Liver (tissue), 9 donors: ENCODE results near the gene ARMC2. TPM values are rescaled to one million over a fixed set of nuclear protein-coding genes. Genes with fewer than 3 reads are reported as not detected.

ENCODE experiments used
- DNase-seq: peaks from one replicate; pipeline ENCODE4 v3.0.0-alpha.2; 2017; ENCODE audit warnings: low spot score
- H3K27ac ChIP-seq, 2 donors: one replicate each; pipeline ENCODE4 v1.7.0; 2013; ENCODE audit warnings: inconsistent platforms in 2 of 2, low read length in 2 of 2, control low read depth in 1 of 2, low read depth in 1 of 2, mild to moderate bottlenecking in 1 of 2
- H3K27me3 ChIP-seq, 4 donors: one replicate each; pipeline versions ENCODE4 v1.6.1 to v1.7.0; 2013; ENCODE audit warnings: low read length in 3 of 4, inconsistent platforms in 1 of 4, mild to moderate bottlenecking in 1 of 4, moderate library complexity in 1 of 4; ENCODE audit not compliant: control insufficient read depth in 4 of 4, insufficient read depth in 4 of 4
- H3K36me3 ChIP-seq, 4 donors: one replicate each; pipeline versions ENCODE4 v1.6.1 to v1.7.0; 2013; ENCODE audit warnings: low read length in 3 of 4, mild to moderate bottlenecking in 3 of 4, low read depth in 1 of 4, moderate library complexity in 1 of 4; ENCODE audit not compliant: control insufficient read depth in 4 of 4, insufficient read depth in 3 of 4
- H3K4me1 ChIP-seq, 4 donors: one replicate each; pipeline versions ENCODE4 v1.6.1 to v1.7.0; 2013; ENCODE audit warnings: low read length in 3 of 4, mild to moderate bottlenecking in 3 of 4, moderate library complexity in 1 of 4; ENCODE audit not compliant: control insufficient read depth in 4 of 4, insufficient read depth in 4 of 4
- H3K4me3 ChIP-seq, 3 donors: one replicate each; pipeline versions ENCODE4 v1.6.1 to v1.7.0; 2013; ENCODE audit warnings: low read length in 3 of 3, control low read depth in 1 of 3, low read depth in 1 of 3, mild to moderate bottlenecking in 1 of 3
- H3K9ac ChIP-seq, 2 donors: one replicate each; pipeline ENCODE4 v1.7.0; 2013; ENCODE audit warnings: low read length in 2 of 2, mild to moderate bottlenecking in 2 of 2, moderate library complexity in 2 of 2, control low read depth in 1 of 2, low read depth in 1 of 2
- H3K9me3 ChIP-seq, 4 donors: one replicate each; pipeline versions ENCODE4 v1.6.1 to v1.7.0; 2013; ENCODE audit warnings: low read length in 3 of 4; ENCODE audit not compliant: control insufficient read depth in 4 of 4
- EGR1 ChIP-seq, 2 donors: IDR thresholded peaks; 2 replicates each; pipeline ENCODE4 v1.6.1; 2016 to 2018; ENCODE audit warnings: antibody characterized with exemption in 2 of 2, low read depth in 2 of 2
- FOXA1 ChIP-seq: IDR thresholded peaks from 2 replicates; pipeline ENCODE4 v1.6.1; 2016; ENCODE audit warnings: antibody characterized with exemption
- FOXA2 ChIP-seq: IDR thresholded peaks from 2 replicates; pipeline ENCODE4 v1.6.1; 2016; ENCODE audit warnings: antibody characterized with exemption
- GABPA ChIP-seq, 2 donors: IDR thresholded peaks in 1 of 2; conservative IDR thresholded peaks in 1 of 2; 2 replicates each; pipeline ENCODE4 v1.6.1; 2016; ENCODE audit warnings: antibody characterized with exemption in 2 of 2, mild to moderate bottlenecking in 1 of 2, moderate library complexity in 1 of 2
- HNF4A ChIP-seq, 2 donors: conservative IDR thresholded peaks; 2 replicates each; pipeline ENCODE4 v1.6.1; 2016; ENCODE audit warnings: antibody characterized with exemption in 2 of 2, mild to moderate bottlenecking in 2 of 2
- HNF4G ChIP-seq: IDR thresholded peaks from 2 replicates; pipeline ENCODE4 v1.6.1; 2016; ENCODE audit warnings: antibody characterized with exemption
- JUND ChIP-seq, 2 donors: IDR thresholded peaks; 2 replicates each; pipeline ENCODE4 v1.6.1; 2016; ENCODE audit warnings: antibody characterized with exemption in 2 of 2
- NR2F2 ChIP-seq: IDR thresholded peaks from 2 replicates; pipeline ENCODE4 v1.6.1; 2016; ENCODE audit warnings: antibody characterized with exemption
- RAD21 ChIP-seq, 2 donors: IDR thresholded peaks; 2 replicates each; pipeline ENCODE4 v1.6.1; 2016; ENCODE audit warnings: antibody characterized with exemption in 2 of 2, mild to moderate bottlenecking in 2 of 2
- RXRA ChIP-seq, 2 donors: IDR thresholded peaks; 2 replicates each; pipeline ENCODE4 v1.6.1; 2017 to 2018; ENCODE audit warnings: antibody characterized with exemption in 2 of 2, mild to moderate bottlenecking in 1 of 2
- SP1 ChIP-seq: IDR thresholded peaks from 2 replicates; pipeline ENCODE4 v1.6.1; 2018; ENCODE audit warnings: antibody characterized with exemption, mild to moderate bottlenecking
- TAF1 ChIP-seq: conservative IDR thresholded peaks from 2 replicates; pipeline ENCODE4 v1.6.1; 2016; ENCODE audit warnings: antibody characterized with exemption, mild to moderate bottlenecking
- YY1 ChIP-seq: IDR thresholded peaks from 2 replicates; pipeline ENCODE4 v1.6.1; 2016; ENCODE audit warnings: antibody characterized with exemption, mild to moderate bottlenecking
- polyA plus RNA-seq, 2 donors: library from polyadenylated mRNA; stranded (reverse) in 1 of 2; unstranded in 1 of 2; fragments of 200-250 nt in 1 of 2; fragments of >200 nt in 1 of 2; fragmentation: Nextera tagmentation in 1 of 2; extraction: Ambion mirVana in 1 of 2; gene quantifications; one replicate each; pipeline versions ENCODE4 v1.2.1 to v1.2.3, GENCODE V29; 2013 to 2015
- total RNA-seq, 2 donors: library from RNA; depleted of rRNA; stranded (reverse); fragments of >200 nt; gene quantifications; one replicate each; pipeline ENCODE4 v1.2.3, GENCODE V29; 2014
- TF ChIP-seq, protein P1 (sequence below): IDR thresholded peaks from 2 replicates; pipeline ENCODE4 v1.6.1; 2016; ENCODE audit warnings: antibody characterized with exemption, mild to moderate bottlenecking
- TF ChIP-seq, protein P2 (sequence below): IDR thresholded peaks from 2 replicates; pipeline ENCODE4 v1.6.1; 2016; ENCODE audit warnings: antibody characterized with exemption
- TF ChIP-seq, protein P3 (sequence below): IDR thresholded peaks from 2 replicates; pipeline ENCODE4 v1.6.1; 2016; ENCODE audit warnings: antibody characterized with exemption
- TF ChIP-seq, protein P4 (sequence below): fragments of 150-350 bp; IDR thresholded peaks from 2 replicates; pipeline ENCODE4 v1.5.1; 2017; ENCODE audit warnings: improper control_type of control experiment, low read depth, low read length; ENCODE audit not compliant: missing input control
- TF ChIP-seq, protein P5 (sequence below): IDR thresholded peaks from 2 replicates; pipeline ENCODE4 v1.6.1; 2016; ENCODE audit warnings: antibody characterized with exemption
- donor health status: healthy.
- donor health status: healthy.
- donor health status: healthy.
- donor health status: healthy.
- donor health status: healthy.

Gene ARMC2
- total and polyA plus RNA-seq, 4 donors, result 0.24 to 1.5 (median 0.73) TPM

DNA sequence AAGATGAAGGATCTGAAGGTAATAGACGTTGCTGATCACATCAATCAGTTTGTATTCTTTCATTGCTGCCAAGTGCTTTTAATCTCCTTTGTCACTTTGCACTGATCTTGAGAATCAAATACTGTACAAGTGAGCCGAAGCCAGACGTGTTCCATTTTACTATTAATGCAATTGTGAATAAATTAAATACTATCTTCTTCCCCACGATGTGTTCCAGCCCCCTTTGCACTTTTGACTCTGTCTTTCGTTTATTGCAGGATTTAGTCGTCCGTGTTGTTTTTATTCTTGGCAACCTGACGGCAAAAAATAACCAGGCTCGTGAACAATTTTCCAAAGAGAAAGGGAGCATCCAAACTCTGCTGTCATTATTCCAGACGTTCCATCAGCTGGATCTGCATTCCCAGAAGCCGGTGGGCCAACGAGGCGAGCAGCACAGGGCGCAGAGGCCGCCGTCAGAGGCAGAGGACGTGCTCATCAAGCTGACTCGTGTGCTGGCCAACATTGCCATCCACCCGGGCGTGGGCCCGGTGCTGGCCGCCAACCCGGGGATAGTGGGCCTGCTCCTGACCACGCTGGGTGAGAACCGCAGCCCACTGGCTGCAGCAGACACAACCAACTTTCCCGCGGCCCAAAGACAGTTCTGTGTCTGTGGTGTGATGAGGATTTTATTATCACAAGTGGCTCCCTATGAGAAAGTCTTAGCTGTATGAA is 104.7 kb downstream of the ARMC2 start (continued):
- TF ChIP-seq RXRA (IDR thresholded peaks at IDR 0.05), result no peak

GRCh38 chr6:108953681-108954080 is 105.5 kb downstream of the ARMC2 start:
- DNase-seq, result no peak
- no peak overlapping the region for H3K4me3 ChIP-seq
- no peak for TF ChIP-seq YY1
- TF ChIP-seq RXRA (IDR thresholded peaks at IDR 0.05), result no peak
- no peak for TF ChIP-seq SP1
- TF ChIP-seq, protein P1, sequence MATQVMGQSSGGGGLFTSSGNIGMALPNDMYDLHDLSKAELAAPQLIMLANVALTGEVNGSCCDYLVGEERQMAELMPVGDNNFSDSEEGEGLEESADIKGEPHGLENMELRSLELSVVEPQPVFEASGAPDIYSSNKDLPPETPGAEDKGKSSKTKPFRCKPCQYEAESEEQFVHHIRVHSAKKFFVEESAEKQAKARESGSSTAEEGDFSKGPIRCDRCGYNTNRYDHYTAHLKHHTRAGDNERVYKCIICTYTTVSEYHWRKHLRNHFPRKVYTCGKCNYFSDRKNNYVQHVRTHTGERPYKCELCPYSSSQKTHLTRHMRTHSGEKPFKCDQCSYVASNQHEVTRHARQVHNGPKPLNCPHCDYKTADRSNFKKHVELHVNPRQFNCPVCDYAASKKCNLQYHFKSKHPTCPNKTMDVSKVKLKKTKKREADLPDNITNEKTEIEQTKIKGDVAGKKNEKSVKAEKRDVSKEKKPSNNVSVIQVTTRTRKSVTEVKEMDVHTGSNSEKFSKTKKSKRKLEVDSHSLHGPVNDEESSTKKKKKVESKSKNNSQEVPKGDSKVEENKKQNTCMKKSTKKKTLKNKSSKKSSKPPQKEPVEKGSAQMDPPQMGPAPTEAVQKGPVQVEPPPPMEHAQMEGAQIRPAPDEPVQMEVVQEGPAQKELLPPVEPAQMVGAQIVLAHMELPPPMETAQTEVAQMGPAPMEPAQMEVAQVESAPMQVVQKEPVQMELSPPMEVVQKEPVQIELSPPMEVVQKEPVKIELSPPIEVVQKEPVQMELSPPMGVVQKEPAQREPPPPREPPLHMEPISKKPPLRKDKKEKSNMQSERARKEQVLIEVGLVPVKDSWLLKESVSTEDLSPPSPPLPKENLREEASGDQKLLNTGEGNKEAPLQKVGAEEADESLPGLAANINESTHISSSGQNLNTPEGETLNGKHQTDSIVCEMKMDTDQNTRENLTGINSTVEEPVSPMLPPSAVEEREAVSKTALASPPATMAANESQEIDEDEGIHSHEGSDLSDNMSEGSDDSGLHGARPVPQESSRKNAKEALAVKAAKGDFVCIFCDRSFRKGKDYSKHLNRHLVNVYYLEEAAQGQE, result no peak
- TF ChIP-seq, protein P2, sequence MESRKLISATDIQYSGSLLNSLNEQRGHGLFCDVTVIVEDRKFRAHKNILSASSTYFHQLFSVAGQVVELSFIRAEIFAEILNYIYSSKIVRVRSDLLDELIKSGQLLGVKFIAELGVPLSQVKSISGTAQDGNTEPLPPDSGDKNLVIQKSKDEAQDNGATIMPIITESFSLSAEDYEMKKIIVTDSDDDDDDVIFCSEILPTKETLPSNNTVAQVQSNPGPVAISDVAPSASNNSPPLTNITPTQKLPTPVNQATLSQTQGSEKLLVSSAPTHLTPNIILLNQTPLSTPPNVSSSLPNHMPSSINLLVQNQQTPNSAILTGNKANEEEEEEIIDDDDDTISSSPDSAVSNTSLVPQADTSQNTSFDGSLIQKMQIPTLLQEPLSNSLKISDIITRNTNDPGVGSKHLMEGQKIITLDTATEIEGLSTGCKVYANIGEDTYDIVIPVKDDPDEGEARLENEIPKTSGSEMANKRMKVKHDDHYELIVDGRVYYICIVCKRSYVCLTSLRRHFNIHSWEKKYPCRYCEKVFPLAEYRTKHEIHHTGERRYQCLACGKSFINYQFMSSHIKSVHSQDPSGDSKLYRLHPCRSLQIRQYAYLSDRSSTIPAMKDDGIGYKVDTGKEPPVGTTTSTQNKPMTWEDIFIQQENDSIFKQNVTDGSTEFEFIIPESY, result no peak
- no peak for TF ChIP-seq HNF4A (conservative IDR thresholded peaks at IDR 0.05)
- no peak for TF ChIP-seq NR2F2
- TF ChIP-seq HNF4G, result no peak
- TF ChIP-seq, protein P3, sequence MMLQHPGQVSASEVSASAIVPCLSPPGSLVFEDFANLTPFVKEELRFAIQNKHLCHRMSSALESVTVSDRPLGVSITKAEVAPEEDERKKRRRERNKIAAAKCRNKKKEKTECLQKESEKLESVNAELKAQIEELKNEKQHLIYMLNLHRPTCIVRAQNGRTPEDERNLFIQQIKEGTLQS, result no peak
- TF ChIP-seq GABPA (IDR thresholded peaks at IDR 0.05 in 1 of 2, conservative IDR thresholded peaks at IDR 0.05 in 1 of 2), result no peak
- TF ChIP-seq, protein P4, sequence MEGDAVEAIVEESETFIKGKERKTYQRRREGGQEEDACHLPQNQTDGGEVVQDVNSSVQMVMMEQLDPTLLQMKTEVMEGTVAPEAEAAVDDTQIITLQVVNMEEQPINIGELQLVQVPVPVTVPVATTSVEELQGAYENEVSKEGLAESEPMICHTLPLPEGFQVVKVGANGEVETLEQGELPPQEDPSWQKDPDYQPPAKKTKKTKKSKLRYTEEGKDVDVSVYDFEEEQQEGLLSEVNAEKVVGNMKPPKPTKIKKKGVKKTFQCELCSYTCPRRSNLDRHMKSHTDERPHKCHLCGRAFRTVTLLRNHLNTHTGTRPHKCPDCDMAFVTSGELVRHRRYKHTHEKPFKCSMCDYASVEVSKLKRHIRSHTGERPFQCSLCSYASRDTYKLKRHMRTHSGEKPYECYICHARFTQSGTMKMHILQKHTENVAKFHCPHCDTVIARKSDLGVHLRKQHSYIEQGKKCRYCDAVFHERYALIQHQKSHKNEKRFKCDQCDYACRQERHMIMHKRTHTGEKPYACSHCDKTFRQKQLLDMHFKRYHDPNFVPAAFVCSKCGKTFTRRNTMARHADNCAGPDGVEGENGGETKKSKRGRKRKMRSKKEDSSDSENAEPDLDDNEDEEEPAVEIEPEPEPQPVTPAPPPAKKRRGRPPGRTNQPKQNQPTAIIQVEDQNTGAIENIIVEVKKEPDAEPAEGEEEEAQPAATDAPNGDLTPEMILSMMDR, result no peak
- no peak for TF ChIP-seq FOXA2
- TF ChIP-seq FOXA1, result no peak
- no peak for TF ChIP-seq TAF1
- TF ChIP-seq RAD21 (IDR thresholded peaks at IDR 0.05), result no peak
- TF ChIP-seq JUND (IDR thresholded peaks at IDR 0.05), result no peak
- TF ChIP-seq EGR1 (IDR thresholded peaks at IDR 0.05; ENCODE audit: low read depth in 2 of 2), result no peak
- TF ChIP-seq, protein P5, sequence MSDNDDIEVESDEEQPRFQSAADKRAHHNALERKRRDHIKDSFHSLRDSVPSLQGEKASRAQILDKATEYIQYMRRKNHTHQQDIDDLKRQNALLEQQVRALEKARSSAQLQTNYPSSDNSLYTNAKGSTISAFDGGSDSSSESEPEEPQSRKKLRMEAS, result no peak

More at GRCh38 chr6:108953681-108954080, 105.5 kb downstream of the ARMC2 start:
- Histone ChIP-seq H3K4me1 (no peaks in the 10 kb centered on the region), H3K9me3 (no peaks in the 10 kb centered on the region), H3K27ac (no peak overlapping the region), H3K27me3 (no peaks in the 10 kb centered on the region), H3K9ac (no peak overlapping the region), H3K36me3 (no peaks in the 10 kb centered on the region)
